ENCODE results near the gene NLRP4. TPM values are rescaled to one million over a fixed set of nuclear protein-coding genes. Genes with fewer than 3 reads are reported as not detected.

NLRP4 gene
- total and polyA plus RNA-seq, 2 of the 8 experiments (the other 6 are each of a cell fraction or from before 2014, with no cell fraction given) = not detected

GRCh38 chr19:55901369-55902079 is 65.2 kb downstream of the NLRP4 start:
- no peak overlapping the region for H2AFZ ChIP-seq (ENCODE audit: low read length)
- H3K23me2 ChIP-seq (ENCODE audit: low read depth, low read length) = no peaks in the 10 kb centered on the region
- WGBS, 2 experiments (ENCODE audit: extremely low coverage in 1 of 2, insufficient coverage in 1 of 2, insufficient read length in 1 of 2, insufficient replicate concordance in 2 of 2, low coverage in 1 of 2, low lambda C conversion rate in 2 of 2, missing lambda C conversion rate in 1 of 2) = 77% methylated on average over 13 of the region's 13 CpGs; no CpG with 5 or more reads in 1 of the 2 experiments
- no peak overlapping the region for H4K91ac ChIP-seq (replicated peaks; ENCODE audit: insufficient read length, low read length)
- H2BK120ac ChIP-seq (replicated peaks; ENCODE audit: low read depth, low read length) = no peak overlapping the region
- H2BK5ac ChIP-seq (ENCODE audit: low read depth, low read length) = no peak overlapping the region
- no peak overlapping the region for H3K9ac ChIP-seq (replicated peaks in 1 of 4; ENCODE audit: extremely low read depth in 1 of 4, low read depth in 3 of 4, low read length in 3 of 4)
- DNase-seq (ENCODE audit: low read depth in 1 of 2, low spot score in 2 of 2) (no peak), FAIRE-seq (no peak)
- H2AK5ac ChIP-seq (ENCODE audit: low read depth, low read length) = no peak overlapping the region
- no peak for TF ChIP-seq RAD21 (IDR thresholded peaks at IDR 0.05 in 1 of 2, conservative IDR thresholded peaks at IDR 0.05 in 1 of 2; ENCODE audit: low read depth in 2 of 2, low read length in 2 of 2)
- TF ChIP-seq CHD1 (IDR thresholded peaks at IDR 0.05; ENCODE audit: low read depth, low read length) = no peak
- TF ChIP-seq RBBP5 (IDR thresholded peaks at IDR 0.05; ENCODE audit: borderline replicate concordance, low read depth, low read length) = no peak
- no peak for TF ChIP-seq NRF1 (IDR thresholded peaks at IDR 0.05; ENCODE audit: low read depth, low read length)
- no peaks in the 10 kb centered on the region for H4K20me1 ChIP-seq (replicated peaks in 1 of 2; ENCODE audit: control insufficient read depth in 1 of 2, insufficient read depth in 2 of 2, low read length in 2 of 2)
- ChIA-PET CTCF (ENCODE audit: partially characterized antibody) (no interaction called here), POLR2A (ENCODE audit: partially characterized antibody) (no interaction called here)
- H3K4ac ChIP-seq (replicated peaks; ENCODE audit: insufficient read length, low read depth, low read length) = no peak overlapping the region
- no peaks in the 10 kb centered on the region for H3K79me1 ChIP-seq (ENCODE audit: low read depth, low read length)
- no peak overlapping the region for H3K56ac ChIP-seq (replicated peaks; ENCODE audit: insufficient read length, low read depth, low read length)
- no peak overlapping the region for H4K8ac ChIP-seq (ENCODE audit: extremely low read depth, insufficient read depth, low read length)
- no peak overlapping the region for H3K23ac ChIP-seq (ENCODE audit: insufficient read length)
- H2BK20ac ChIP-seq (ENCODE audit: low read length) = no peak overlapping the region
- H4K5ac ChIP-seq (ENCODE audit: insufficient read length, low read depth, low read length) = no peak overlapping the region
- H2BK12ac ChIP-seq (ENCODE audit: low read depth, low read length) = no peak overlapping the region
- no peak overlapping the region for H3K27ac ChIP-seq (ENCODE audit: low read depth, low read length)
- no peak overlapping the region for H3K4me2 ChIP-seq (ENCODE audit: insufficient read depth in 1 of 2, low read depth in 2 of 2, low read length in 2 of 2)
- no peak overlapping the region for H3K14ac ChIP-seq (ENCODE audit: insufficient read length)
- H3K79me2 ChIP-seq (ENCODE audit: control insufficient read depth in 1 of 2, insufficient read depth in 2 of 2, low read length in 2 of 2) = no peaks in the 10 kb centered on the region
- no peak overlapping the region for H3K4me3 ChIP-seq (ENCODE audit: extremely low read depth in 1 of 4, insufficient read depth in 2 of 4, low read depth in 3 of 4, low read length in 4 of 4)
- H3K18ac ChIP-seq (ENCODE audit: extremely low read depth, low read length) = no peak overlapping the region
- no peaks in the 10 kb centered on the region for H3K27me3 ChIP-seq (replicated peaks in 1 of 4; ENCODE audit: control insufficient read depth in 3 of 4, extremely low read depth in 1 of 4, insufficient read depth in 3 of 4, low read length in 3 of 4)
- no peaks in the 10 kb centered on the region for H3K4me1 ChIP-seq (replicated peaks in 1 of 4; ENCODE audit: control insufficient read depth in 3 of 4, insufficient read depth in 4 of 4, low read length in 3 of 4)
- no peak overlapping the region for H2BK15ac ChIP-seq (ENCODE audit: low read length)
- peaks cover 69 to 75% of the 10 kb centered on the region in 2 experiments for H3K9me3 ChIP-seq (ENCODE audit: insufficient read depth in 2 of 2, low read depth in 1 of 2, low read length in 1 of 2)
- H3K36me3 ChIP-seq (ENCODE audit: control insufficient read depth in 2 of 4, insufficient read depth in 4 of 4, low read length in 3 of 4) = no peaks in the 10 kb centered on the region

Measured in H1 (cell line).